SJSA1 (cell line): Measurements from ENCODE around the gene SLC35B3. TPM values are rescaled to one million over a fixed set of nuclear protein-coding genes. Genes with fewer than 3 reads are reported as not detected.
"Not testable (repeated sequence)": the region's sequence is repeated elsewhere in the genome, so short reads cannot be mapped to it uniquely, and the experiment has no call there.

ENCODE experiments used
- DNase-seq, 2 experiments: peaks; one replicate each; pipeline ENCODE4 v3.0.0-alpha.2; 2015 to 2020; ENCODE audit warnings: low spot score in 2 of 2, low read depth in 1 of 2
- H3K27ac ChIP-seq: fragments of 250-450 bp; sonication (Bioruptor Pico); 2 replicates; pipeline ENCODE4 v1.5.1; 2020; ENCODE audit warnings: mild to moderate bottlenecking, moderate library complexity
- H3K27me3 ChIP-seq: fragments of 250-450 bp; sonication (Bioruptor Pico); replicated peaks from 2 replicates; pipeline ENCODE4 v1.5.1; 2020; ENCODE audit warnings: mild to moderate bottlenecking, moderate library complexity
- H3K36me3 ChIP-seq: fragments of 250-450 bp; sonication (Bioruptor Pico); 2 replicates; pipeline ENCODE4 v1.5.1; 2020; ENCODE audit warnings: mild to moderate bottlenecking
- H3K4me1 ChIP-seq: fragments of 250-450 bp; sonication (Bioruptor Pico); replicated peaks from 2 replicates; pipeline ENCODE4 v1.6.1; 2021; ENCODE audit warnings: mild to moderate bottlenecking
- H3K4me3 ChIP-seq: fragments of 250-450 bp; sonication (Bioruptor Pico); 2 replicates; pipeline ENCODE4 v1.5.1; 2020; ENCODE audit warnings: mild to moderate bottlenecking
- H3K9me3 ChIP-seq: fragments of 250-450 bp; sonication (Bioruptor Pico); replicated peaks from 2 replicates; pipeline ENCODE4 v1.5.1; 2020; ENCODE audit warnings: mild to moderate bottlenecking
- total RNA-seq: library from RNA; depleted of rRNA; stranded (reverse); fragments of >200 nt; shearing (Covaris generic); gene quantifications from 2 replicates; pipeline ENCODE4 v1.2.3, GENCODE V29; 2014

SLC35B3 gene
- total RNA-seq, 1 experiment from 2014 or later, result 15.8 TPM

DNA sequence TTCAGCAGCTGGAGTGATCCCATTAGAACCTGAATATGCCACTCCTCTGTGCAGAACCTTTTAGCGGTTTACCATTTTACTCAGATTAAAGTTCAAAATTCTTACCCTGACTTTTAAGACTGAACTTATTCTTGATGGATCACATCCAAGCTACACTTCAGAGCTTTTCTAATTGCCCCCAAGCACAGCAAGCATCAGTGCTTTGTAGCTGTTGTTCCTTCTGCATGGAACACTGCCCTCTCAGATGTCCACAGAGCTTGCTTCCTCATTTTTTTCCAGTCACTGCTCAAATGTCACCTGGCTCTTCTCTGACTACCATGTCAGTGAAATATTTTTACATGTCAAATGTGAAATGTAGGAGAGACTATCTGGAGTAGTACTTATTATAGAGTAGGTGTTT, 1.6 kb upstream of the SLC35B3 start:
- H3K27ac ChIP-seq, result no peak overlapping the region
- no peaks in the 10 kb centered on the region for H3K9me3 ChIP-seq
- peaks cover 16% of the 10 kb centered on the region for H3K36me3 ChIP-seq
- no peak overlapping the region for H3K4me3 ChIP-seq
- H3K4me1 ChIP-seq, result peaks cover 12% of the 10 kb centered on the region
- DNase-seq, result no peak
- H3K27me3 ChIP-seq, result no peaks in the 10 kb centered on the region

- peak overlapping the region; percentile 75 for H3K4me3 ChIP-seq
- H3K9me3 ChIP-seq, result no peaks in the 10 kb centered on the region
- peak overlapping the region; percentile 85 for H3K27ac ChIP-seq
- no peak for DNase-seq
- H3K4me1 ChIP-seq, result peaks cover 12% of the 10 kb centered on the region
- H3K27me3 ChIP-seq, result no peaks in the 10 kb centered on the region
- peaks cover 21% of the 10 kb centered on the region for H3K36me3 ChIP-seq
Measured at GRCh38 chr6:8435845-8436168, 462 bp upstream of the SLC35B3 start.

- DNase-seq, result no peak
- peak overlapping the region; percentile 85 for H3K27ac ChIP-seq
- H3K4me1 ChIP-seq, result peaks cover 12% of the 10 kb centered on the region
- H3K36me3 ChIP-seq, result peaks cover 24% of the 10 kb centered on the region
- H3K4me3 ChIP-seq, result peak overlapping the region; percentile 75
- no peaks in the 10 kb centered on the region for H3K27me3 ChIP-seq
- H3K9me3 ChIP-seq, result no peaks in the 10 kb centered on the region
Measured at GRCh38 chr6:8434727-8435092, 635 bp downstream of the SLC35B3 start.

GRCh38 chr6:8432614-8433013, 2.7 kb downstream of the SLC35B3 start:
- no peaks in the 10 kb centered on the region for H3K27me3 ChIP-seq
- no peaks in the 10 kb centered on the region for H3K9me3 ChIP-seq
- no peak for DNase-seq
- no peak overlapping the region for H3K4me3 ChIP-seq
- peaks cover 41% of the 10 kb centered on the region for H3K36me3 ChIP-seq
- peaks cover 12% of the 10 kb centered on the region for H3K4me1 ChIP-seq
- H3K27ac ChIP-seq, result no peak overlapping the region

DNA sequence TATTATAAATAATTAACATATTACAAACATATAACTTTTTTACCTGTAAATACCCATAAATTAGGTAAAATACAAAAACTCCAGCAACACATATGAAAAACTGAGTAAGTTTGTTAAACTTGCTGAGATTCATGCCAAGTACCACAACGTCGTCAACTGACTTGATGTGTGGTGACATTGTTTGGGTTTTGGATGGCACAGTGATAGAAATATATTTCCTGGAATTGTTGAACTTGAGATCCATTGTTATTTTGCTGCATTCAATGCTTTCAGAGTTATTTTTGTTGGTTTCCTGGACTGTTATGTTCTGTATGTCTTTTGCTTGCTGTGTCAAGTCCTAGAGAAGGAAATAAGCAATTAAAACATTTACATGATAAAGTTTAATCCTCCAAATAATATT, 5.5 kb downstream of the SLC35B3 start:
- Histone ChIP-seq H3K4me3 (no peak overlapping the region), H3K9me3 (no peaks in the 10 kb centered on the region), H3K27me3 (no peaks in the 10 kb centered on the region), H3K4me1 (peaks cover 5% of the 10 kb centered on the region), H3K27ac (no peak overlapping the region), H3K36me3 (peaks cover 66% of the 10 kb centered on the region)
- no peak for DNase-seq

- not testable (repeated sequence) for H3K9me3 ChIP-seq, H3K27ac ChIP-seq, DNase-seq, H3K4me1 ChIP-seq, H3K4me3 ChIP-seq, H3K27me3 ChIP-seq
- peaks cover 57% of the 10 kb centered on the region for H3K36me3 ChIP-seq
Measured at GRCh38 chr6:8426544-8426943, 8.8 kb downstream of the SLC35B3 start.

DNA sequence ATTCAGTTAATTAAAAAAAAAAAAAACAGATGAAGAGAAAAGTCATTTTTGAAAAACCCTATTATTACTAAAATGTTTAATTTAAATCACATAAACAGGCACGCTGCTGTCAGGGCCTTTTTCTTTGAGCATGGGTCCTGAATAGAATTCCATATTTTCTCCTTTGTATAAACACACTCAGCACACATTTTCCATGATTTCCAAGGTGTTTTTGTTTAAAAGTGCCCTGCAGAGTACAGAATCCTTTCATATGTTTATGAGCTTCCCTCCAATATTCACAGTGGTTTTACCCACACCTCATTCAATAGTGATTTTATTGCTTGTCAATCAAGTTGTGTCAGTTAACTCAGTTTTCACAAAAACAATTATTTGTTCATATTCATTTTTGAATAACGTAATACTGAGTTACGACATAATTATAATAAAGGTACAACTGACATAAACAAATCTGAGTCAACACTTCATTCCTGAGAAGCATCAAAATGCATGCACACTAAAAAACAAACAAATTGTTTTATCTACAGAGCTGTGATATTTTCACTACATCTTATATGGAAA, 15.2 kb downstream of the SLC35B3 start:
- H3K27ac ChIP-seq, result no peak overlapping the region
- H3K4me3 ChIP-seq, result no peak overlapping the region
- H3K9me3 ChIP-seq, result no peaks in the 10 kb centered on the region
- no peak for DNase-seq
- peaks cover 39% of the 10 kb centered on the region for H3K36me3 ChIP-seq
- H3K4me1 ChIP-seq, result no peaks in the 10 kb centered on the region
- no peaks in the 10 kb centered on the region for H3K27me3 ChIP-seq

DNA sequence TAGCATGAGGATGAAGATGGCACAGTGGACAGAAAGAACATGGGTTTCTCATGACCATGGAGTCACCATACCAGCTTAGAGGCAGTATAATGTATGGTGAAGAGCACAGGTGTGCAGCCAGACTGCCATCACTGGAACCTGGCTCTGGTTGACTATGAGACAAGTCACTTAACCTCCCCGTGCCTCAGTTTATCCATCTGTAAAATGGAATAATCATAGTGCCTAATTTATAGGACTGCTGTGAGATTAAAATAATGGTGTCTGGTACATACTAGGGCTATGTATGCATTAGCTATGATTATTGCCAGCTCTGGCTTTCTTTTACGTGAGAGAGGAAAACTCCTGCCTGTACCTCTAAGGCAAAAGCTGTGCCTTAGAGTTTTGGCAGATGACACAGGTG, 19.4 kb downstream of the SLC35B3 start:
- Histone ChIP-seq H3K4me1 (no peaks in the 10 kb centered on the region), H3K9me3 (no peaks in the 10 kb centered on the region), H3K27me3 (no peaks in the 10 kb centered on the region), H3K27ac (no peak overlapping the region), H3K36me3 (peaks cover 53% of the 10 kb centered on the region), H3K4me3 (no peak overlapping the region)
- DNase-seq, result no peak

DNA sequence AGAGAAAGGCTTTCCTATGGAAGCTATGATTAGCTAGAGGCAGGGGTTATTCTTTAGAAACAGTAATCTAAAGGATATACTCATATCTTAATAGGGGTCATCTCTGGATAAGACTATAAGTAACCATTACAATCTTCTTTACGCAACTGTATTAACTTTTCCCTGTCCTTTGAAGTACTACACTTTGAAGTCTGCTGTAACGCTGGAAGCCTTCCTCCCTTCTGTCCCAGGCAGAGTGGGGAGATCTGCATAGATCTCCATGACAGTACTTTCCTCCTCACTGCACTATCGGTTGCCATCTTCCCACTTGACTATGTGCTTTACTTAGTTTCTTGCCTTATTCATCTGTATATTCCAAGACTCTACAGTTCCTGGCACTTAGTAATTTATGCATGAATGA, 20.1 kb downstream of the SLC35B3 start:
- no peak for DNase-seq
- peaks cover 52% of the 10 kb centered on the region for H3K36me3 ChIP-seq

GRCh38 chr6:8414844-8415243, 20.5 kb downstream of the SLC35B3 start:
- H3K27me3 ChIP-seq, result no peaks in the 10 kb centered on the region
- no peaks in the 10 kb centered on the region for H3K9me3 ChIP-seq
- no peak overlapping the region for H3K27ac ChIP-seq
- peaks cover 50% of the 10 kb centered on the region for H3K36me3 ChIP-seq
- no peak for DNase-seq
- no peak overlapping the region for H3K4me3 ChIP-seq
- H3K4me1 ChIP-seq, result no peaks in the 10 kb centered on the region

More for the DNA sequence above, 20.1 kb downstream of the SLC35B3 start:
- H3K4me1 ChIP-seq, result no peaks in the 10 kb centered on the region
- H3K27ac ChIP-seq, result no peak overlapping the region
- H3K9me3 ChIP-seq, result no peaks in the 10 kb centered on the region
- H3K4me3 ChIP-seq, result no peak overlapping the region
- no peaks in the 10 kb centered on the region for H3K27me3 ChIP-seq

GRCh38 chr6:8405946-8406345, 29.4 kb downstream of the SLC35B3 start:
- not testable (repeated sequence) for H3K36me3 ChIP-seq, H3K4me1 ChIP-seq, H3K4me3 ChIP-seq, H3K9me3 ChIP-seq, H3K27ac ChIP-seq, DNase-seq, H3K27me3 ChIP-seq

GRCh38 chr6:8402546-8402945, 32.8 kb downstream of the SLC35B3 start:
- Histone ChIP-seq H3K4me1 (no peaks in the 10 kb centered on the region), H3K4me3 (no peak overlapping the region), H3K36me3 (no peaks in the 10 kb centered on the region), H3K9me3 (0 out of 2 replicates have a peak, but pooled peaks cover 3% of the 10 kb centered on the region), H3K27ac (no peak overlapping the region), H3K27me3 (no peaks in the 10 kb centered on the region)
- DNase-seq, result no peak

DNA sequence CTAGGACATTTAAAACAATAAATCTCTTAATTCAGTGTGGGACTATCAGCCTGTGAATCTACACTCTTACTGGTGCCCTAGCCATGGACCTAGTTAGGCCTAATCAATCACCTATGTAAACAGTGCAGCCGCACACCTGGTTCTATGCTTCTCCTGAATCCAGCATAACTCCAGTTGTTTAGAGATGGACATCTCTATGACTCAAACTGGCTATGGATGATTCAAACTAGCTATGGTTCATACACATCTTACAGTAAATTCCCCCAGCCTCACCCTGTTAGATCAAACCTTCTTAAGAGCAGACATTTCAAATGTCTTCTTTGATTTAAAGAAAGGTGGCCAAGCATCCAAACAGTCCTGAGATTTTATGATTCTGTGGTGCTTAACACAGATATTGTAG, 34.7 kb downstream of the SLC35B3 start:
- Histone ChIP-seq H3K36me3 (no peaks in the 10 kb centered on the region), H3K9me3 (0 out of 2 replicates have a peak, but pooled peaks cover 3% of the 10 kb centered on the region), H3K27me3 (no peaks in the 10 kb centered on the region; the same call in none of the 2 replicates), H3K4me1 (no peaks in the 10 kb centered on the region), H3K4me3 (no peak overlapping the region), H3K27ac (no peak overlapping the region)
- no peak for DNase-seq

DNA sequence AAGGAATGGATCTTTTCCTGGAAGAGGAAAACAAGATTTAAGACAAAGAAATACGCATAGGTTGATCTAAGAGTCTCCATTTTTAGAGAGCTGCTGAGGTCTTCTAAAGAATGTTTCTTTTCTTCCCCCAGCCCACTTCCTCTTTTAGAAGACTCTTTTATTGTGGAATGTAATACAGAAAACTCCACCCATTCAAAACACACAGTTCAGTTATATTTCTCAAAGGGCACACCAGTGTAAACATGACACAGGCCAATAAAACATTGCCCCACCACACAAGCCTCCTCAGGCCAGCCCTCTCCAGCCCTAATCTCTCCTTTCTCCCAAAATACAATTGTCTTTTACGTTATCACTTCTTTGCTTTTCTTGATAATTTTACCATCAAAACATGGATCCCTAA, 42.8 kb downstream of the SLC35B3 start:
- no peaks in the 10 kb centered on the region for H3K36me3 ChIP-seq
- no peaks in the 10 kb centered on the region for H3K9me3 ChIP-seq
- no peak overlapping the region for H3K27ac ChIP-seq
- no peak overlapping the region for H3K4me3 ChIP-seq
- H3K27me3 ChIP-seq, result no peaks in the 10 kb centered on the region; the same call in none of the 2 replicates
- DNase-seq, result no peak
- no peaks in the 10 kb centered on the region for H3K4me1 ChIP-seq

GRCh38 chr6:8391934-8392333, 43.4 kb downstream of the SLC35B3 start:
- no peak overlapping the region for H3K27ac ChIP-seq
- no peaks in the 10 kb centered on the region for H3K4me1 ChIP-seq
- H3K9me3 ChIP-seq, result no peaks in the 10 kb centered on the region
- no peaks in the 10 kb centered on the region; the same call in 1 of the 2 replicates for H3K27me3 ChIP-seq
- no peaks in the 10 kb centered on the region for H3K36me3 ChIP-seq
- no peak for DNase-seq
- H3K4me3 ChIP-seq, result no peak overlapping the region
